GM12892 (cell line): ENCODE results near the gene MMP27.
A peak's percentile ranks its signal among the peaks of the same experiment; 100 is the strongest.

Experiments
- DNase-seq: peaks from one replicate; pipeline ENCODE4 v3.0.0; 2011; ENCODE audit not compliant: insufficient read length
- FAIRE-seq: peaks from 2 replicates; lab custom pipeline; 2011; peaks lifted over from hg19 to GRCh38; lab: Jason Lieb, UNC
- POLR2A ChIP-seq: IDR thresholded peaks from 2 replicates; pipeline ENCODE4 v1.6.1; 2011; ENCODE audit warnings: low read depth, low read length, control low read depth
- POLR2AphosphoS5 ChIP-seq: IDR thresholded peaks from 2 replicates; pipeline ENCODE4 v1.6.1; 2011; ENCODE audit warnings: low read depth, low read length, control low read depth
- TAF1 ChIP-seq: IDR thresholded peaks from 2 replicates; pipeline ENCODE4 v1.6.1; 2011; ENCODE audit warnings: low read depth, mild to moderate bottlenecking, control low read depth, low read length, borderline replicate concordance

The MMP27 gene

GRCh38 chr11:102685754-102686153 is 19.8 kb downstream of the MMP27 start:
- no peak for TF ChIP-seq TAF1
- TF ChIP-seq POLR2A: no peak
- no peak for TF ChIP-seq POLR2AphosphoS5
- no peak for DNase-seq

GRCh38 chr11:102685338-102685737 is 20.2 kb downstream of the MMP27 start:
- DNase-seq (no peak), FAIRE-seq (no peak)
- TF ChIP-seq TAF1: no peak
- TF ChIP-seq POLR2AphosphoS5: no peak
- no peak for TF ChIP-seq POLR2A

More at GRCh38 chr11:102685754-102686153, 19.8 kb downstream of the MMP27 start:
- no peak for FAIRE-seq

- DNase-seq: no peak
- TF ChIP-seq POLR2A (no peak), TAF1 (no peak), POLR2AphosphoS5 (no peak)
- FAIRE-seq: peak; percentile 38
Observed at GRCh38 chr11:102683277-102683676, 22.3 kb downstream of the MMP27 start.

DNA sequence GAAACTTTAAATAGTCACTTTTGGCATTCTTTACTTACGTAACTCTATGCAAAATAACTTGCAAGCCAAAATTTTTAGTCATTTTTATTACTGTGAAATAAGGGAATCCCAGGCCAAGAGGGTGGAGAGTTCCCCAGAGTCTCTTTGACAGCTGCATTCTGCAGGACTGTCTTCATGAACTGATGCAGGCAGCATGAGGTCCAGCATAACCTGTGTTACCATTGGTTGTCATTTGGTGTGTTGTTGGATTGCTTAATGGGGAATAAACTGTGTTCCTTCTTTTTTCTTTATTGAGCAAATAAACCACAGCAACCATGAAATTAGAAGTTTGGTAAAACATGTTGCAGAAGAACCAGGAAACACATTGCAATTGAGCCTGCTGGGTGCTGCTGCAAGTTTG is 24.6 kb downstream of the MMP27 start:
- DNase-seq (no peak), FAIRE-seq (no peak)
- TF ChIP-seq POLR2AphosphoS5 (no peak), POLR2A (no peak), TAF1 (no peak)

DNA sequence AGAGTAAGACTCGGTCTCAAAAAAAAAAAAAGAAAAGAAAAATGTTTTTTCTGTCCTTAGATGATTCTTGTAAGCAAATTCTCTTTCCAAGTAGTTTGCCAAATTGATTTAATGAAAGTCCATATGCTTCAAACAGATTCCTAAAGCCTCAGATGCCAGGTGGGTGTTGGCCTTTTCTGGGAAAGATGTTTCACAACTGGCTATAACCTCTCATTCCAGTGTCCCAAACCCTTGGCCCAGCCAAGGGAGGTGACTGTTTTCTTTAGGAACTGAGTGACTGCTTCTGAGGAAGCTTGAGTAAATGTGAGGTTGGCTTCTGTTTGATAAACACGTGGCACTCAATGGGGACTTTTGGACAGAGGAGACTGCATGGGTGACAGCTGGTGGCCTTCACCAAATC is 27.5 kb downstream of the MMP27 start:
- no peak for DNase-seq
- TF ChIP-seq POLR2AphosphoS5 (no peak), TAF1 (no peak), POLR2A (no peak)
- FAIRE-seq: no peak

- DNase-seq (no peak), FAIRE-seq (no peak)
- TF ChIP-seq POLR2A (no peak), POLR2AphosphoS5 (no peak), TAF1 (no peak)
Observed at GRCh38 chr11:102676084-102676483, 29.5 kb downstream of the MMP27 start.

- no peak for DNase-seq
- no peak for TF ChIP-seq POLR2AphosphoS5
- FAIRE-seq: no peak
Observed at GRCh38 chr11:102669664-102670063, 35.9 kb downstream of the MMP27 start.

DNA sequence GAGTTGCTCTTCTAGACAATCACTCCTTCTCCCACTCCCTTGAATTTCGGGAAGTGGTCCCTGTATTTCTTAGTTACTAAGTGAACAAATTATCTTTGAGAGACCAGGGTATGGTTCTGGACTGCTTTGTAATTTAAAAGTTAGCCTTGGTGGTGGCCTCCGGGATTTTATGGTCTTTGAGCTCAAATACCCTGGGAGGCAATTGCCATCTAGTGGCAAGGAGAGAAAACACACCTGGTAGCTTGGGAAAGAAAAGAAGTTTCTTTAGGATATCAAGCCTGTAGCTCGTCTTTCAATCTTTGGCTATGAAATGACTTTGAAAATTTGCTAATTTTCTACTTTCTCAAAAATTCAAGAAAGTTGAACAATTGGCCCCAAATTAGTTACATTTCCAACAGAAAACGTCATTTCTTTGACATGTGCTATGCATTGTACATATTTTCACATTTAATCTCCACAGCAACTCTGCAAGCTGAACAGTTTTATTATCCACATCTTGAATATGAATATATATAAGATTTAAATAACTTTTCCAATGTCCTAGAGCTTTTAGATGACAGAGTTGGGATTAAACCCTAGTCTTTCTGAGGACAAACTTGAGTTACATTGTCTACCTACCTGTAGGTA is 39.1 kb downstream of the MMP27 start:
- peak; percentile 92 for FAIRE-seq
- TF ChIP-seq POLR2A: no peak
- TF ChIP-seq POLR2AphosphoS5: no peak
- TF ChIP-seq TAF1: no peak
- no peak for DNase-seq

DNA sequence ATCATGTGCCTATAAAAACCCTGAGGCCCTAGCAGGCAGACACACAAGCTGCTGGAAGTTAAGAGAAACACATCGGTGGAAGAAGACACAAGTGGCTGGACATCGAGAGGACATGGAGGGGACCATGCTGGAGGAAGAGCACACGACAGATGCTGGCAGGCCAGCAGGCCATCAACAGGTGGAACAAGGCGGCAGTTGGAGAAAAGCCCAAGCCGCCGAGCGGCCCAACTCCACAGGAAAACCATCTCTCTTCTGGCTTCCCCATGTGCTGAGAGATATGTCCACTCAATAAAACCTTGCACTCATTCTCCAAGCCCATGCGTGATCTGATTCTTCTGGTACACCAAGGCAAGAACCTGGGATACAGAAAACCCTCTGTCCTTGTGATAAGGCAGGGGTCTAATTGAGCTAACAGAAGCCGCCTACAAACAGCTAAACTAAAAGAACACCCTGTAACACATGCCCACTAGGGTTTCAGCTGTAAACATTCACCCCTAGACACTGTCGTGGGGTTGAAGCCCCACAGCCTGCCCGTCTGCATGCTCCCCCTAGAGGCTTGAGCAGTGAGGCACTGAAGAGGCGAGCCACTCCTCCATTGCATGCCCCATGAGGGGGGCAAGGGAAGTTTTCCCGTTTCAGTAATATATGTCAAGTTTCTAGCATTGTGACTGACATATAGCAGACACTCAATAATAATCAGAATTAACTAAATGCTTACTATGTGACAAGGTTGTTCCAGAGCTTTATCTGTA is 41.4 kb downstream of the MMP27 start:
- DNase-seq (no peak), FAIRE-seq (no peak)
- TF ChIP-seq POLR2A (no peak), POLR2AphosphoS5 (no peak), TAF1 (no peak)

DNA sequence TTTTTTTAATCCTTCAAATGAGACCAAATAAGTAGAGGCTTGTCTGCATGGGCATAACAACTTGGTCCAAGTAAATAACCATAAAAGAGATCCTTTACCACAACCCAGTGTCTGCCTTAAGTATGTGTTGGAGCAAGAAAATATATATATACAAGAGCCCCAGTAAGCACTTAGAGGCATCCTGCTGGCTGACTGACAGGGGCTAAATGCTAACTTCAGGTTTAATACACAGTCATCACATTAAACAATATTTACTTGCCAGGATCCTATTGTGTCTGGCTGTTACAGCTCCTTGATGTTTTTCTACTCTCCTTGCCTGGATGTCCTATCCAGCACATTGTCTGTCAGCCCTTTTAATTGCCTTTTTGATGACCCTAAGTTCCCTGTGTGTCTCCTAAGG is 43.0 kb downstream of the MMP27 start:
- FAIRE-seq: no peak

GRCh38 chr11:102661040-102661439 is 44.5 kb downstream of the MMP27 start:
- TF ChIP-seq POLR2A: no peak
- no peak for TF ChIP-seq POLR2AphosphoS5
- no peak for TF ChIP-seq TAF1
- DNase-seq: no peak
- no peak for FAIRE-seq

More for the DNA sequence above, 43.0 kb downstream of the MMP27 start:
- no peak for TF ChIP-seq POLR2AphosphoS5
- TF ChIP-seq TAF1: no peak
- DNase-seq: no peak

DNA sequence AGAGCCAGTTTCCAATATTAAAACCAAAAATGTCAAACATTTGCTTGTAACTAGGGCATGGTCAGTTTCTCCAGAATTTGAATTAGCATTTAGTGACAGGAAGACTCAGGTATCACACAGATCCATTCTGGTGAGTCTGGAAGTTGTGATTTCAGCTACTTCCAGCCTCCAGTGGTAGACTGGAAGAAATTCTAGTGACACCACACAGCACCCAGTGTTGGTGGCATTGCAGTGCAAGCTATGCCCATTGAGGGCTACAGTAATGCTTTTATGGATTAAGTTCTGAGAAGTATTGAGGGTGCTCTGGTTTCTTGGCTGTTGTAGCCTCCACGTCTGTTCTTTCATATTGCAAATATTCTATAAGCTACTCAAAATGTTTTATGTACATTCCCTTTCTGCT is 49.0 kb downstream of the MMP27 start:
- no peak for TF ChIP-seq POLR2AphosphoS5
- TF ChIP-seq POLR2A: no peak
- TF ChIP-seq TAF1: no peak
- no peak for DNase-seq
- FAIRE-seq: no peak
